ENCODE measurements around the gene GLYATL1. TPM values are rescaled to one million over a fixed set of nuclear protein-coding genes. Genes with fewer than 3 reads are reported as not detected.

GLYATL1 gene
- total and polyA plus RNA-seq, 7 donors = 0.74 TPM; not detected in 6

GRCh38 chr11:58968251-58968711, 29.0 kb downstream of the GLYATL1 start:
- H3K4me1 ChIP-seq = no peaks in the 10 kb centered on the region
- DNase-seq = no peak
- TF ChIP-seq EP300 (IDR thresholded peaks at IDR 0.05) = no peak
- intact Hi-C loops (cut with DNase I) = no loop called here
- peaks cover 0 to 22% (median 0%) of the 10 kb centered on the region in 3 donors for H3K27me3 ChIP-seq
- 57 to 72% methylated on average over 26 of the region's 26 CpGs for WGBS, 2 donors
- H3K4me3 ChIP-seq = no peak overlapping the region
- H3K27ac ChIP-seq = no peak overlapping the region
- peaks cover 0 to 9% (median 3%) of the 10 kb centered on the region in 4 donors for H3K9me3 ChIP-seq
- H3K36me3 ChIP-seq = no peaks in the 10 kb centered on the region

DNA sequence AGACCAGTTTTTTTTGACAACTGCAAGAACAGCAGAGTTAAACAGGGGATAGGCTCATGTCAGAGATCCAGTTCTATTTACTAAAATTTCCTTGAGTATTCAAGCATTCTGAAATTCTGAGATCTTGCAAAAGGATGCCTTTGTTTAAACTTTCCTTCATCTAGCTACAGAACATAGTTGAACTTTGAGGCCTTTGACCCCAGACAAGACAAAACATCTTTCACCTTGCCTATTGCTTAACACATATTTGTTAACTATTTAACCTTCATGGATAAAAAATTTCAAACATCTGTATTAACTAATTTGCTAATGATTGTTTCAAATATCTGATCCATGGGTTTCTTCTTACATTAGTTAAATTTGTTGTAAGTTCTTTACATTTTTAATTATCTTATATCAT, 38.2 kb downstream of the GLYATL1 start:
- H3K36me3 ChIP-seq = no peaks in the 10 kb centered on the region
- H3K9me3 ChIP-seq = peaks cover 0 to 4% (median under 1%) of the 10 kb centered on the region in 4 donors
- no peak overlapping the region for H3K27ac ChIP-seq
- no peaks in the 10 kb centered on the region for H3K4me1 ChIP-seq
- no peak overlapping the region for H3K4me3 ChIP-seq
- DNase-seq = no peak
- intact Hi-C loops (cut with DNase I) = no loop called here
- no peaks in the 10 kb centered on the region for H3K27me3 ChIP-seq
- no peak for TF ChIP-seq POLR2AphosphoS5 (IDR thresholded peaks at IDR 0.05)
- no peak for TF ChIP-seq POLR2A (IDR thresholded peaks at IDR 0.05)
- no peak for TF ChIP-seq EP300 (IDR thresholded peaks at IDR 0.05)
- TF ChIP-seq CTCF (IDR thresholded peaks at IDR 0.05) = no peak

DNA sequence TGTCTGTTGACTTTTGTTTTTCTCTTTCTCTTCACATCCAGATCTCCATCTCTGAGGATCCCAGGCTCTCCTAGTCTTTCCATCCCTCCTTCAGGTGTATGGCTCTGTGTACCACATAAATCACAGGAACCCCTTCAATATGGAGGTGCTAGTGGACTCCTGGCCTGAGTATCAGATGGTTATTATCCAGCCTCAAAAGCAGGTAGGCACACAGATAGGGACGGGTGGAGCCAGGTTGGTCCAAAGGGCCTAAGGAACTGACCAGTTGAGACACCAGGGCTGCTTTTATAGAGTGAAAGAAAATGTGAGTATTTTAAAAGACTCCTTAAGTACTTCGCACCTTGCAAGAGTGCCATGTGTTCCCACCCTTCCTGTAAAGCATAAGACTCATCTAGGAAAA, 39.9 kb downstream of the GLYATL1 start:
- TF ChIP-seq CTCF (IDR thresholded peaks at IDR 0.05) (no peak), POLR2AphosphoS5 (IDR thresholded peaks at IDR 0.05) (no peak), POLR2A (IDR thresholded peaks at IDR 0.05) (no peak), EP300 (IDR thresholded peaks at IDR 0.05) (no peak)
- intact Hi-C loops (cut with DNase I) = no loop called here

GRCh38 chr11:58980159-58980843, 41.0 kb downstream of the GLYATL1 start:
- Histone ChIP-seq H3K27me3 (no peaks in the 10 kb centered on the region), H3K4me3 (no peak overlapping the region), H3K4me1 (no peaks in the 10 kb centered on the region), H3K27ac (no peak overlapping the region), H3K9me3 (no peaks in the 10 kb centered on the region), H3K36me3 (no peaks in the 10 kb centered on the region)
- TF ChIP-seq POLR2A (IDR thresholded peaks at IDR 0.05) (no peak), EP300 (IDR thresholded peaks at IDR 0.05) (no peak), CTCF (IDR thresholded peaks at IDR 0.05) (no peak), POLR2AphosphoS5 (IDR thresholded peaks at IDR 0.05) (no peak)
- 73 to 77% methylated on average over 8 of the region's 8 CpGs for WGBS, 2 donors
- intact Hi-C loops (cut with DNase I) = no loop called here
- no peak for DNase-seq

More for the DNA sequence above, 39.9 kb downstream of the GLYATL1 start:
- Histone ChIP-seq H3K27me3 (no peaks in the 10 kb centered on the region), H3K36me3 (no peaks in the 10 kb centered on the region), H3K9me3 (no peaks in the 10 kb centered on the region), H3K27ac (no peak overlapping the region), H3K4me1 (no peaks in the 10 kb centered on the region), H3K4me3 (no peak overlapping the region)
- WGBS, 2 donors = 90 to 92% methylated on average over 2 of the region's 2 CpGs
- DNase-seq = no peak

- no peak overlapping the region for H3K4me3 ChIP-seq
- TF ChIP-seq CTCF (IDR thresholded peaks at IDR 0.05) (no peak), POLR2AphosphoS5 (IDR thresholded peaks at IDR 0.05) (no peak), POLR2A (IDR thresholded peaks at IDR 0.05) (no peak), EP300 (IDR thresholded peaks at IDR 0.05) (no peak)
- H3K27ac ChIP-seq = no peak overlapping the region
- H3K27me3 ChIP-seq = no peaks in the 10 kb centered on the region
- intact Hi-C loops (cut with DNase I) = no loop called here
- 81 to 92% methylated on average over 1 of the region's 1 CpG for WGBS, 2 donors
- DNase-seq = no peak
- no peaks in the 10 kb centered on the region for H3K9me3 ChIP-seq
- H3K36me3 ChIP-seq = no peaks in the 10 kb centered on the region
- H3K4me1 ChIP-seq = no peaks in the 10 kb centered on the region
Measured at GRCh38 chr11:58992489-58992888, 53.2 kb downstream of the GLYATL1 start.
